Measurements from ENCODE around the gene PRKAR1B.

PRKAR1B gene

DNA sequence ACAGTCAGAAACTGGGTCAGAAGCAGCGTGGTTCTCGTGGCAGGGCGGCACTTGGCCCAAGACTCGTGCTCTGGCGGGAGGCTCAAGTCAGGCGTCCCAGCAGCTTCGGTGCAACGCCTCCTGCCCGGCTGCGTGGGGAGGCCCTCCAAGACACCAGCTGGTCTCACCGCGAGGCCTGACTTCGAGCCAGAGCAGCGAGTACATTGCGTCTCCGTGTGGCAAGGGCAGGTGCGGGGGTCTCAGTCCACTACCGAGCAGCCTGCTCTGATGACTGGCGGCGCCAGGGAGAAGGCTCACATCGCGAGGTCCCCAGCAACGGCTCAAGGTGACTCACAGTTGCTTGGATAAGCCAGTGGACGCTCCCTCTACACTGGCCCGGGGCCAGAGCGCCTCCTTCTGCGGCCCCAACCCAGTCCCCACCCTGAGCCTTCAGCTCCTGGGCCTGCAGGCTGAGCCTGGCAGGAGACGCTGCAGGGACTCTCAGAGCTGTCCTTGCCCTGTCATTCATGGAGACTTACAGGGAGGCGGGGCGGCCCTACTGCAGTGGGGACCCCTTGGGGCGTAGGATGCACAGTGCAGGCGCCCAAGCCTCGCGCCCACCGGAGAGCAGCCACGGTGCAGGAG, 41.9 kb upstream of the PRKAR1B start:
- TF ChIP-seq, protein P1, sequence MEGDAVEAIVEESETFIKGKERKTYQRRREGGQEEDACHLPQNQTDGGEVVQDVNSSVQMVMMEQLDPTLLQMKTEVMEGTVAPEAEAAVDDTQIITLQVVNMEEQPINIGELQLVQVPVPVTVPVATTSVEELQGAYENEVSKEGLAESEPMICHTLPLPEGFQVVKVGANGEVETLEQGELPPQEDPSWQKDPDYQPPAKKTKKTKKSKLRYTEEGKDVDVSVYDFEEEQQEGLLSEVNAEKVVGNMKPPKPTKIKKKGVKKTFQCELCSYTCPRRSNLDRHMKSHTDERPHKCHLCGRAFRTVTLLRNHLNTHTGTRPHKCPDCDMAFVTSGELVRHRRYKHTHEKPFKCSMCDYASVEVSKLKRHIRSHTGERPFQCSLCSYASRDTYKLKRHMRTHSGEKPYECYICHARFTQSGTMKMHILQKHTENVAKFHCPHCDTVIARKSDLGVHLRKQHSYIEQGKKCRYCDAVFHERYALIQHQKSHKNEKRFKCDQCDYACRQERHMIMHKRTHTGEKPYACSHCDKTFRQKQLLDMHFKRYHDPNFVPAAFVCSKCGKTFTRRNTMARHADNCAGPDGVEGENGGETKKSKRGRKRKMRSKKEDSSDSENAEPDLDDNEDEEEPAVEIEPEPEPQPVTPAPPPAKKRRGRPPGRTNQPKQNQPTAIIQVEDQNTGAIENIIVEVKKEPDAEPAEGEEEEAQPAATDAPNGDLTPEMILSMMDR (IDR thresholded peaks at IDR 0.05; ENCODE audit: insufficient read depth, low read length, poor library complexity, severe bottlenecking): no peak
- H3K27me3 ChIP-seq (replicated peaks; ENCODE audit: control insufficient read depth, insufficient read depth, low read length): no peaks in the 10 kb centered on the region
- no peak for DNase-seq (ENCODE audit: extremely low read depth, insufficient read length)
- peaks cover 16% of the 10 kb centered on the region for H3K36me3 ChIP-seq (ENCODE audit: control insufficient read depth, insufficient read depth, low read length)
- no peak overlapping the region for H3K4me3 ChIP-seq (replicated peaks; ENCODE audit: low read depth, low read length)

DNA sequence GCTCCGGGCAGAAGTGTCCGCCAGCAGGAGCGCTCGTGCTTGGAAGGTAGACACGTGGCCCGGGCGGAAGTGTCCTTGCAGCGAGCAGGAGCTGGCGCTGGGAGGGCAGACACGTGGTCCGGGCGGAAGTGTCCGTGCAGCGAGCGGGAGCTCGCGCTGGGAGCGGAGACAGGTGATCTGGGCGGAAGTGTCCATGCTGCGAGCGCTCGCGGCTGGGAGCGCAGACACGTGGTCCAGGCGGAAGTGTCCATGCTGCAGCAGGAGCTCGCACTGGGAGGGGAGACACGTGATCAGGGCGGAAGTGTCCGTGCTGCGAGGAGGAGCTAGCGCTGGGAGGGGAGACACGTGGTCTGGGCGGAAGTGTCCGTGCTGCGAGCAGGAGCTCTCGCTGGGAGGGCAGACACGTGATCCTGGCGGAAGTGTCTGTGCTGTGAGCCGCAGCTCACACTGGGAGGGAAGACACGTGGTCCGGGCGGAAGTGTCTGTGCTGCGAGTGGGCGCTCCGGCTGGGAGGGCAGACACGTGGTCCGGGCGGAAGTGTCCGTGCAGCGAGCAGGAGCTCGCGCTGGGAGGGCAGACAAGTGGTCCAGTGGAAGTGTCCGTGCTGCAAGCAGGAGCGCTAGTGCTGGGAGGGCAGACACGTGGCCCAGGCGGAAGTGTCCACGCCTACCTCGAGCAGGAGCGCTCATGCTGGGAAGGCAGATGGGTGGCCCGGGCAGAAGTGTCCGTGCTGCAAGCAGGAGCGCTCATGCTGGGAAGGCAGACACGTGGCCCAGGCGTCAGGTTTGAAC, 41.1 kb upstream of the PRKAR1B start:
- no peak overlapping the region for H3K4me3 ChIP-seq (replicated peaks; ENCODE audit: low read depth, low read length)
- DNase-seq (ENCODE audit: extremely low read depth, insufficient read length): no peak
- H3K27me3 ChIP-seq (replicated peaks; ENCODE audit: control insufficient read depth, insufficient read depth, low read length): no peaks in the 10 kb centered on the region
- H3K36me3 ChIP-seq (ENCODE audit: control insufficient read depth, insufficient read depth, low read length): peaks cover 22% of the 10 kb centered on the region
- TF ChIP-seq, protein P1 (IDR thresholded peaks at IDR 0.05; ENCODE audit: insufficient read depth, low read length, poor library complexity, severe bottlenecking): no peak

DNA sequence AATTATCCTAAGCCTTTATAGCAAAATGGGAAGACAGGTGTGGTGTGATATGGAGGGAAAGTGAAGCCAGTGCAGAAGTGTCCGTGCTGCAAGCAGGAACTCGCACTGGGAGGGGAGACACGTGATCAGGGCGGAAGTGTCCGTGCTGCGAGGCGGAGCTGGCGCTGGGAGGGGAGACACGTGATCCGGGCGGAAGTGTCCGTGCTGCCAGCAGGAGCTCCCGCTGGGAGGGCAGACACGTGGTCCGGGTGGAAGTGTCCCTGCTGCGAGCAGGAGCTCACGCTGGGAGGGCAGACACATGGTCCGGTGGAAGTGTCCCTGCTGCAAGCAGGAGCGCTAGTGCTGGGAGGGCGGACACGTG, 40.5 kb upstream of the PRKAR1B start:
- peaks cover 23% of the 10 kb centered on the region for H3K36me3 ChIP-seq (ENCODE audit: control insufficient read depth, insufficient read depth, low read length)

DNA sequence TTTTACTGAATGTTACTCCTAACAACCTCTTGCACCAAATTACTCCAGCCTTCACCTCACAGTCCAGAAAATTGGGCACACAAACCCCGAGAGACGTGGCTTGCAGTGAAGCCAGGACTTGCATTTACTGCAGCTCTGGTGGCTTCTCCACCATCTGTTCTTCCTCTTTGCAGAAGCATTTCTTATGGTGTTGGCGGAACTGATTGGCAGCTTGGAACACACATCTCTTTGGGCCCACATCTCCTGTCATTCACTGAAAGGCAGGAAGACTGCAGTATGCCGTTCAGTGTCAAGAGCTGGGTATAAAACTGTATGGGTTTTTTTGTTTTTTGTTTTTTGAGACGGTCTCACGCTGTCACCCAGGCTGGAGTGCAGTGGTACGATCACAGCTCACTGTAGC, 38.3 kb upstream of the PRKAR1B start:
- peaks cover 27% of the 10 kb centered on the region for H3K36me3 ChIP-seq (ENCODE audit: control insufficient read depth, insufficient read depth, low read length)
- TF ChIP-seq, protein P1 (IDR thresholded peaks at IDR 0.05; ENCODE audit: insufficient read depth, low read length, poor library complexity, severe bottlenecking): no peak
- H3K27me3 ChIP-seq (replicated peaks; ENCODE audit: control insufficient read depth, insufficient read depth, low read length): no peaks in the 10 kb centered on the region

More for the DNA sequence above, 40.5 kb upstream of the PRKAR1B start:
- Histone ChIP-seq H3K4me3 (replicated peaks; ENCODE audit: low read depth, low read length) (no peak overlapping the region), H3K27me3 (replicated peaks; ENCODE audit: control insufficient read depth, insufficient read depth, low read length) (no peaks in the 10 kb centered on the region)
- DNase-seq (ENCODE audit: extremely low read depth, insufficient read length): no peak
- TF ChIP-seq, protein P1 (IDR thresholded peaks at IDR 0.05; ENCODE audit: insufficient read depth, low read length, poor library complexity, severe bottlenecking): no peak

DNA sequence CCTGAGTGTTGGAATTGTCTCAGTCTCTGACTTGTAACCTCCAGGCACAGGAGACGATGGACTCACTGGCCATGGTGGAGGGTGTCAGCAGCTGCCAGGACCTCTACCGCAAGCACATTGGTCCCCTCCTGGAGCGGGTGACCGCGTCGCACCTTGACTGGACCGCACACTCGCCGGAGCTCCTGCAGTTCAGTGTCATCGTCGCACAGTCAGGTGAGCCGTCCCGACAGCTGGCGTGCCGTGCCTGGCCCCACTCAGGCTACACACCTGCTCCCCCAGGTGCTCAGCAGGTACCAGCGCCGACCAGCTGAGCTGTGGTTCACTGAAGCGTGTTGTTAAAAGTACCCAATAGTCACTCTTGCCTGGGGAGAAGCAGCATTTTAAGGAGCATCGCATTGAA, 36.7 kb upstream of the PRKAR1B start:
- Histone ChIP-seq H3K27me3 (replicated peaks; ENCODE audit: control insufficient read depth, insufficient read depth, low read length) (no peaks in the 10 kb centered on the region), H3K36me3 (ENCODE audit: control insufficient read depth, insufficient read depth, low read length) (peaks cover 27% of the 10 kb centered on the region), H3K4me3 (replicated peaks; ENCODE audit: low read depth, low read length) (no peak overlapping the region)
- no peak for DNase-seq (ENCODE audit: extremely low read depth, insufficient read length)
- TF ChIP-seq, protein P1 (IDR thresholded peaks at IDR 0.05; ENCODE audit: insufficient read depth, low read length, poor library complexity, severe bottlenecking): no peak

More for the DNA sequence above, 38.3 kb upstream of the PRKAR1B start:
- DNase-seq (ENCODE audit: extremely low read depth, insufficient read length): no peak
- H3K4me3 ChIP-seq (replicated peaks; ENCODE audit: low read depth, low read length): no peak overlapping the region
